Neural cell (in vitro differentiated cells): Measurements from ENCODE around the gene CAND1.

ENCODE experiments used
- CTCF ChIP-seq: fragments of 450-650 bp; IDR thresholded peaks from 2 replicates; pipeline ENCODE4 v1.5.1; 2014; ENCODE audit warnings: antibody characterized with exemption, mild to moderate bottlenecking, moderate library complexity; ENCODE audit not compliant: poor library complexity, severe bottlenecking
- EP300 ChIP-seq: fragments of 450-650 bp; conservative IDR thresholded peaks from 2 replicates; pipeline ENCODE4 v1.6.1; 2014; ENCODE audit warnings: antibody characterized with exemption, mild to moderate bottlenecking, moderate library complexity; ENCODE audit not compliant: poor library complexity, severe bottlenecking
- EZH2 ChIP-seq: fragments of 200-600, 300-800 bp; shearing (Covaris generic), sonication (generic); IDR thresholded peaks from 2 replicates; pipeline ENCODE4 v1.6.1; 2014; ENCODE audit warnings: antibody characterized with exemption, low read length, borderline replicate concordance, mild to moderate bottlenecking; ENCODE audit not compliant: insufficient read depth, poor library complexity, severe bottlenecking
- MXI1 ChIP-seq: fragments of 450-650 bp; conservative IDR thresholded peaks from 2 replicates; pipeline ENCODE4 v1.6.1; 2014; ENCODE audit warnings: antibody characterized with exemption, mild to moderate bottlenecking; ENCODE audit not compliant: poor library complexity, severe bottlenecking
- POLR2AphosphoS5 ChIP-seq: IDR thresholded peaks from 2 replicates; pipeline ENCODE4 v1.6.1; 2012
- RAD21 ChIP-seq: fragments of 450-650 bp; conservative IDR thresholded peaks from 2 replicates; pipeline ENCODE4 v1.6.1; 2014; ENCODE audit warnings: antibody characterized with exemption, mild to moderate bottlenecking, moderate library complexity
- REST ChIP-seq: IDR thresholded peaks from 2 replicates; pipeline ENCODE4 v1.6.1; 2012; ENCODE audit warnings: borderline replicate concordance
- SMC3 ChIP-seq: fragments of 450-650 bp; conservative IDR thresholded peaks from 2 replicates; pipeline ENCODE4 v1.6.1; 2014; ENCODE audit warnings: antibody characterized with exemption, mild to moderate bottlenecking, moderate library complexity; ENCODE audit not compliant: poor library complexity
- TAF1 ChIP-seq: IDR thresholded peaks from 2 replicates; pipeline ENCODE4 v1.6.1; 2012; ENCODE audit warnings: low read depth

DNA sequence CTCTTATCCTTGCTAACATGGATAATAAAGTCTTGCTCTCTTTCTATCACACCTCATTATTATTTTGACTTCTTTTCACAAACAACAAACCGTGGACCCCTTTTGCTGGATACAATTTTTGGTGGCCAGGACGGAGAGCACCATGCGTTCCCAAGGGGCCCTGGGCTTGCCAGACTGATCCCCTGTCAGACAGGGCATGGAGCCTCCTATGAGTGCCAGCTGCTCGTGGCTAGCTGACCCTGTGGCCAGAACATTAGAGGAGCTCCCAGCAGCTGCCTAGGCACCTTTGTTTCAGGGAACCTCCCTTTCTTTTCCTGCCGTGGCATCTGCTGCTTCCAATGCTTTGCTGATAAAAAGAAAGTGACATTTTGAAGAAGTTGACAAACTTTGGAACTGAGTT is 12.5 kb upstream of the CAND1 start:
- TF ChIP-seq CTCF (no peak), EZH2 (no peak), SMC3 (no peak), RAD21 (no peak), TAF1 (no peak), REST (no peak), POLR2AphosphoS5 (no peak), EP300 (no peak), MXI1 (no peak)
